Hepatocyte (in vitro differentiated cells): ENCODE data around the gene SLC17A7. TPM values are rescaled to one million over a fixed set of nuclear protein-coding genes. Genes with fewer than 3 reads are reported as not detected.
A peak's percentile ranks its signal among the peaks of the same experiment; 100 is the strongest.
"Not testable (repeated sequence)": the region's sequence is repeated elsewhere in the genome, so short reads cannot be mapped to it uniquely, and the experiment has no call there.

ENCODE experiments used
- DNase-seq: peaks from one replicate; pipeline ENCODE4 v3.0.0-alpha.2; 2016; ENCODE audit warnings: low spot score
- H2AFZ ChIP-seq: fragments of 200-600 bp; sonication (generic); 2 replicates; pipeline ENCODE4 v1.6.0; 2016; ENCODE audit warnings: antibody characterized with exemption, mild to moderate bottlenecking
- H3K27ac ChIP-seq: fragments of 200-600 bp; sonication (generic); 2 replicates; pipeline ENCODE4 v1.5.1; 2016; ENCODE audit warnings: mild to moderate bottlenecking
- H3K27me3 ChIP-seq: fragments of 200-600 bp; sonication (generic); 2 replicates; pipeline ENCODE4 v1.6.1; 2016
- H3K36me3 ChIP-seq: fragments of 200-600 bp; sonication (generic); replicated peaks from 2 replicates; pipeline ENCODE4 v1.5.1; 2016; ENCODE audit warnings: low read depth; ENCODE audit not compliant: insufficient read depth
- H3K4me1 ChIP-seq: fragments of 200-600 bp; sonication (generic); 2 replicates; pipeline ENCODE4 v1.5.1; 2016; ENCODE audit warnings: mild to moderate bottlenecking, moderate library complexity; ENCODE audit not compliant: insufficient read depth
- H3K4me2 ChIP-seq: fragments of 200-600 bp; sonication (generic); 2 replicates; pipeline ENCODE4 v1.6.0; 2016
- H3K4me3 ChIP-seq: fragments of 200-600 bp; sonication (generic); 2 replicates; pipeline ENCODE4 v1.5.1; 2016; ENCODE audit warnings: mild to moderate bottlenecking
- H3K79me2 ChIP-seq: fragments of 200-600 bp; sonication (generic); 2 replicates; pipeline ENCODE4 v1.6.0; 2017; ENCODE audit warnings: mild to moderate bottlenecking
- H3K9me2 ChIP-seq: fragments of 200-600 bp; sonication (generic); replicated peaks from 2 replicates; pipeline ENCODE4 v1.6.0; 2017; ENCODE audit warnings: mild to moderate bottlenecking; ENCODE audit not compliant: insufficient read depth
- H3K9me3 ChIP-seq: fragments of 200-600 bp; sonication (generic); 2 replicates; pipeline ENCODE4 v1.5.1; 2016; ENCODE audit warnings: low read depth, mild to moderate bottlenecking
- H4K20me1 ChIP-seq: fragments of 200-600 bp; sonication (generic); 2 replicates; pipeline ENCODE4 v1.6.0; 2016; ENCODE audit warnings: mild to moderate bottlenecking; ENCODE audit not compliant: insufficient read depth, poor library complexity, severe bottlenecking
- CTCF ChIP-seq: fragments of 200-600 bp; sonication (generic); IDR thresholded peaks from 2 replicates; pipeline ENCODE4 v1.5.1; 2016; ENCODE audit warnings: antibody characterized with exemption, mild to moderate bottlenecking; ENCODE audit not compliant: poor library complexity
- EZH2 ChIP-seq: fragments of 200-600 bp; sonication (generic); IDR thresholded peaks from 2 replicates; pipeline ENCODE4 v1.6.1; 2016; ENCODE audit warnings: antibody characterized with exemption, mild to moderate bottlenecking, borderline replicate concordance
- EZH2phosphoT487 ChIP-seq: fragments of 200-600 bp; sonication (generic); IDR thresholded peaks from one replicate; pipeline ENCODE4 v1.6.1; 2018; ENCODE audit warnings: antibody characterized with exemption, mild to moderate bottlenecking, low read depth, moderate library complexity; ENCODE audit not compliant: unreplicated experiment, severe bottlenecking
- WGBS: methylation state at CpG from one replicate; pipeline ENCODE4 v1.1.6; 2016; ENCODE audit warnings: low lambda C conversion rate; ENCODE audit errors: missing lambda C conversion rate; 5-methylcytosine and 5-hydroxymethylcytosine counted together
- polyA plus RNA-seq: library from polyadenylated mRNA; unstranded; fragments of >200 nt; fragmentation: Nextera tagmentation; extraction: Ambion mirVana; gene quantifications from 2 replicates; pipeline ENCODE4 v1.2.1, GENCODE V29; 2016
- total RNA-seq: library from RNA; depleted of rRNA; stranded (reverse); fragments of >200 nt; gene quantifications from 2 replicates; pipeline ENCODE4 v1.2.3, GENCODE V29; 2014

Gene SLC17A7
- total and polyA plus RNA-seq, 2 experiments from 2014 or later: 0.13 to 0.51 TPM

GRCh38 chr19:49450405-49450804 is 9.1 kb upstream of the SLC17A7 start:
- Histone ChIP-seq H4K20me1 (no peaks in the 10 kb centered on the region), H3K9me3 (no peaks in the 10 kb centered on the region), H3K4me2 (peak overlapping the region; percentile 81), H3K27ac (no peak overlapping the region), H3K4me3 (no peak overlapping the region), H3K79me2 (peaks cover 23% of the 10 kb centered on the region), H2AFZ (no peak overlapping the region), H3K9me2 (no peaks in the 10 kb centered on the region), H3K4me1 (peaks cover 7% of the 10 kb centered on the region), H3K36me3 (no peaks in the 10 kb centered on the region), H3K27me3 (no peaks in the 10 kb centered on the region)
- WGBS: 95% methylated on average over 6 of the region's 7 CpGs
- no peak for DNase-seq
- TF ChIP-seq CTCF (no peak), EZH2phosphoT487 (no peak), EZH2 (no peak)

- Histone ChIP-seq H3K27ac (no peak overlapping the region), H4K20me1 (no peaks in the 10 kb centered on the region), H3K4me3 (no peak overlapping the region), H3K9me3 (no peaks in the 10 kb centered on the region), H3K79me2 (peaks cover 13% of the 10 kb centered on the region), H3K9me2 (no peaks in the 10 kb centered on the region), H3K4me2 (no peak overlapping the region), H3K4me1 (no peaks in the 10 kb centered on the region), H3K27me3 (no peaks in the 10 kb centered on the region), H3K36me3 (no peaks in the 10 kb centered on the region), H2AFZ (no peak overlapping the region)
- WGBS: 99% methylated on average over 6 of the region's 6 CpGs
- DNase-seq: no peak
- no peak for TF ChIP-seq EZH2phosphoT487
These were observed 7.1 kb upstream of the SLC17A7 start for GRCh38 chr19:49448432-49448786.

- DNase-seq: no peak
- 94% methylated on average over 27 of the region's 32 CpGs for WGBS
- H2AFZ ChIP-seq: no peak overlapping the region
- no peaks in the 10 kb centered on the region for H3K27me3 ChIP-seq
- no peak for TF ChIP-seq EZH2phosphoT487
- TF ChIP-seq CTCF: no peak
- TF ChIP-seq EZH2: no peak
- H3K4me1 ChIP-seq: no peaks in the 10 kb centered on the region
- no peaks in the 10 kb centered on the region for H3K9me2 ChIP-seq
- H3K9me3 ChIP-seq: no peaks in the 10 kb centered on the region
- H3K36me3 ChIP-seq: no peaks in the 10 kb centered on the region
- peaks cover 13% of the 10 kb centered on the region for H3K79me2 ChIP-seq
- H3K4me3 ChIP-seq: no peak overlapping the region
- no peak overlapping the region for H3K4me2 ChIP-seq
- no peaks in the 10 kb centered on the region for H4K20me1 ChIP-seq
- no peak overlapping the region for H3K27ac ChIP-seq
These were observed 6.4 kb upstream of the SLC17A7 start for GRCh38 chr19:49447485-49448431.

GRCh38 chr19:49445997-49446396 is 4.7 kb upstream of the SLC17A7 start:
- Histone ChIP-seq H3K9me3 (no peaks in the 10 kb centered on the region), H2AFZ (no peak overlapping the region), H3K4me1 (peaks cover 3% of the 10 kb centered on the region), H3K4me3 (no peak overlapping the region), H3K79me2 (peaks cover 9% of the 10 kb centered on the region), H3K4me2 (no peak overlapping the region), H3K36me3 (no peaks in the 10 kb centered on the region), H3K27me3 (peaks cover 12% of the 10 kb centered on the region), H4K20me1 (no peaks in the 10 kb centered on the region), H3K9me2 (no peaks in the 10 kb centered on the region), H3K27ac (no peak overlapping the region)
- WGBS: 84% methylated on average over 3 of the region's 3 CpGs
- DNase-seq: no peak
- TF ChIP-seq CTCF (no peak), EZH2phosphoT487 (no peak), EZH2 (no peak)

- H2AFZ ChIP-seq: peak overlapping the region; percentile 25
- not testable (repeated sequence) for H4K20me1 ChIP-seq, H3K4me3 ChIP-seq, H3K9me3 ChIP-seq, H3K27ac ChIP-seq, DNase-seq, H3K4me1 ChIP-seq, H3K79me2 ChIP-seq, H3K9me2 ChIP-seq, H3K36me3 ChIP-seq
- peak overlapping the region; percentile 95 for H3K4me2 ChIP-seq
- 83% methylated on average over 5 of the region's 5 CpGs for WGBS
- peaks cover 30% of the 10 kb centered on the region for H3K27me3 ChIP-seq
These were observed 2.9 kb upstream of the SLC17A7 start for GRCh38 chr19:49444100-49444700.
